ENCODE results near the gene C7orf33.

The C7orf33 gene

DNA sequence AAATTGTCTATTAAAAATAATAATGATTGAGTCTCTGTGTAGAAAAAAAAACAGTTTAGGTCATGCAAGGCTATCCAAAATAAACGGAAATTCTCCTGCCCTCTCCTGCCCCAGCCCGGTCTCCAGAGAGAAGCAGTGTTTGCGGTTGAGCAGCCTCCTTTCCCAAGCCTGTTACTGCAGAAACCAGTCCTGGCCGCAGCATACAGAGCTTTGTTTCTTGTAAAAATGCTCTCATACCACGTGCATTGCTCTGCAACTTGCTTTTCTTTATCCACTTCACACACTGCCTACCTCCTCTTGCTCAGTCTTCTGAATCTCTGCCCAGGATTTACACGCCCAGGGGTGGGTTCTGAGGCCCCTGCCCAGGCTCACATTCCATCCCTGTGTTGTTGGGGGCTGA is 73.8 kb downstream of the C7orf33 start:
- Histone ChIP-seq H3K4me1 (ENCODE audit: control insufficient read depth, insufficient read depth, low read length, poor library complexity, severe bottlenecking) (no peaks in the 10 kb centered on the region), H3K27ac (ENCODE audit: low read depth, low read length, severe bottlenecking) (no peak overlapping the region), H3K36me3 (ENCODE audit: control insufficient read depth, insufficient read depth, low read length) (no peaks in the 10 kb centered on the region), H3K9me3 (ENCODE audit: control insufficient read depth, low read length) (no peaks in the 10 kb centered on the region), H3K4me3 (ENCODE audit: extremely low read depth, insufficient read depth, low read length, poor library complexity, severe bottlenecking) (no peak overlapping the region)
- WGBS, 2 experiments (ENCODE audit: insufficient coverage in 2 of 2) = 85% methylated on average over 6 of the region's 6 CpGs

DNA sequence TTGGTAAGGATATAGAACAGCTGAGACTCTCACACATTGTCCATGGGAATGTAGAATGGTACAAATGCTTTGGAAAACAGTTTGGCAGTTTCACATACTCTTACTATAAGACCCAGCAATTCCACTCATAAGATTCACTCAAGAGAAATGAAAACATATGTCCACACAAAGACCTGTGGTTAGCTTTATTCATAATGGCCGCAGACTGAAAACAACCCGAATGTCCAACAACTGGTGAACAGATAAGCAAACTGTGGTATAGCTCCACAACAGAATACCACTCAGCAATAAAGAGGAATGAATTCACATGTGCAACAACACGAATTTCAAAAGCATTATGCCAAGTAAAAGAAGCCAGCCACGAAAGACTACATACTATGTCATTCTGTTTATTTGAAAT is 74.7 kb downstream of the C7orf33 start:
- no peak overlapping the region for H3K27ac ChIP-seq (ENCODE audit: low read depth, low read length, severe bottlenecking)
- H3K4me3 ChIP-seq (ENCODE audit: extremely low read depth, insufficient read depth, low read length, poor library complexity, severe bottlenecking) = no peak overlapping the region
- H3K36me3 ChIP-seq (ENCODE audit: control insufficient read depth, insufficient read depth, low read length) = no peaks in the 10 kb centered on the region
- H3K9me3 ChIP-seq (ENCODE audit: control insufficient read depth, low read length) = no peaks in the 10 kb centered on the region
- 94% methylated on average over 2 of the region's 4 CpGs for WGBS, 2 experiments (ENCODE audit: insufficient coverage in 2 of 2)
- no peaks in the 10 kb centered on the region for H3K4me1 ChIP-seq (ENCODE audit: control insufficient read depth, insufficient read depth, low read length, poor library complexity, severe bottlenecking)
